ENCODE data around the gene GARNL3. TPM values are rescaled to one million over a fixed set of nuclear protein-coding genes. Genes with fewer than 3 reads are reported as not detected.

The GARNL3 gene
- total and polyA plus RNA-seq, 8 donors, result 0.76 to 35.8 (median 7.5) TPM

DNA sequence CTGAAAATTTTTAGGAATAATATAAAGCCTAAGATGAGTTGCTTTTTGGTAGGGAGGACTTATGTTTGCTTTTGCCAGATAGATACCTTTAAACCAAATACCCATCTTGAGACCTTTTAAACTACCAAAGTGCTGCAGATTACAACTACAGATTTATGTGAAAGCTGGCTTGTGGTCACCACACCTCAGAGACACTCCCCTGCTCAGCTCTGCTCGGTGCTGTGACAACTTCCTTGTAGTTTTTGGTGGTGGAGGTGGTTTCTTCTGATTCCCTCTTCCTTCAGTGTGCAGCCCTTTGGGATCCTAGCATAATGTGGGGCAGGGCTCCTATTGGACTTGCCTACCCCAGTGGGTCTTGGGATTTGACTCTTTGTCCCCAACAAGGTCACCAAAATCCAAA is 29.2 kb downstream of the GARNL3 start:
- Histone ChIP-seq H3K4me1 (peaks cover 0 to 8% (median 0%) of the 10 kb centered on the region in 4 donors), H3K27me3 (no peaks in the 10 kb centered on the region), H3K9me3 (no peaks in the 10 kb centered on the region), H3K36me3 (peaks cover 0 to 5% (median 0%) of the 10 kb centered on the region in 4 donors), H3K27ac (no peak overlapping the region), H3K4me3 (no peak overlapping the region)
- no peak for DNase-seq
- intact Hi-C loops (cut with DNase I; ENCODE audit: low total_unique reads), result no loop called here
- TF ChIP-seq POLR2A (IDR thresholded peaks at IDR 0.05), result no peak
- TF ChIP-seq, protein P1, sequence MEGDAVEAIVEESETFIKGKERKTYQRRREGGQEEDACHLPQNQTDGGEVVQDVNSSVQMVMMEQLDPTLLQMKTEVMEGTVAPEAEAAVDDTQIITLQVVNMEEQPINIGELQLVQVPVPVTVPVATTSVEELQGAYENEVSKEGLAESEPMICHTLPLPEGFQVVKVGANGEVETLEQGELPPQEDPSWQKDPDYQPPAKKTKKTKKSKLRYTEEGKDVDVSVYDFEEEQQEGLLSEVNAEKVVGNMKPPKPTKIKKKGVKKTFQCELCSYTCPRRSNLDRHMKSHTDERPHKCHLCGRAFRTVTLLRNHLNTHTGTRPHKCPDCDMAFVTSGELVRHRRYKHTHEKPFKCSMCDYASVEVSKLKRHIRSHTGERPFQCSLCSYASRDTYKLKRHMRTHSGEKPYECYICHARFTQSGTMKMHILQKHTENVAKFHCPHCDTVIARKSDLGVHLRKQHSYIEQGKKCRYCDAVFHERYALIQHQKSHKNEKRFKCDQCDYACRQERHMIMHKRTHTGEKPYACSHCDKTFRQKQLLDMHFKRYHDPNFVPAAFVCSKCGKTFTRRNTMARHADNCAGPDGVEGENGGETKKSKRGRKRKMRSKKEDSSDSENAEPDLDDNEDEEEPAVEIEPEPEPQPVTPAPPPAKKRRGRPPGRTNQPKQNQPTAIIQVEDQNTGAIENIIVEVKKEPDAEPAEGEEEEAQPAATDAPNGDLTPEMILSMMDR (IDR thresholded peaks at IDR 0.05), result no peak
- TF ChIP-seq POLR2AphosphoS5 (IDR thresholded peaks at IDR 0.05), result no peak
- TF ChIP-seq EP300 (IDR thresholded peaks at IDR 0.05), result no peak
- WGBS, 5 donors, result 15 to 40% (median 25%) methylated on average over 1 of the region's 1 CpG

DNA sequence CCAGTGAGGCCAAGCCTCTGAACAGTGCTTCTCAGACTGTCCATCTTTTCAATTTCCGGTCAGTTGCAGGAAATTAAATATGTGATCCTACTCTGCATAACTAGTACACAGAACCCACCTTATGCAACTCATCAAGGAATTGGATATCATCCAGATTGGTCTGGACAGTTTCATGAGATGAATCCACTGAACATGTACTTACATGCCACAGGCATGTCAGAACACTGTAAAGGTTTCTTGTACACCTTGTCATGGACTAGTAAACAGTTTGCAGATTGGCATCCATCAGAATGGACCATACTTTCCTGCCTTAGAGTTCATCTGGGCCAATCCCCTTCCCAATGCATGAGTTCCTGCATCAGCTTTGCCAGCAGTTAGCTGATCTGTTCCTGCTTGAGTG is 30.4 kb downstream of the GARNL3 start:
- H3K27me3 ChIP-seq, result no peaks in the 10 kb centered on the region
- 76 to 96% (median 90%) methylated on average over 1 of the region's 1 CpG for WGBS, 5 donors
- H3K36me3 ChIP-seq, result peaks cover 0 to 5% (median 0%) of the 10 kb centered on the region in 4 donors
- TF ChIP-seq EP300 (IDR thresholded peaks at IDR 0.05) (no peak), POLR2A (IDR thresholded peaks at IDR 0.05) (no peak), POLR2AphosphoS5 (IDR thresholded peaks at IDR 0.05) (no peak)
- TF ChIP-seq, protein P1 (IDR thresholded peaks at IDR 0.05), result no peak
- no peak overlapping the region for H3K27ac ChIP-seq
- DNase-seq, result no peak
- intact Hi-C loops (cut with DNase I; ENCODE audit: low total_unique reads), result no loop called here
- H3K4me3 ChIP-seq, result no peak overlapping the region
- H3K4me1 ChIP-seq, result peaks cover 0 to 8% (median 0%) of the 10 kb centered on the region in 4 donors
- no peaks in the 10 kb centered on the region for H3K9me3 ChIP-seq

DNA sequence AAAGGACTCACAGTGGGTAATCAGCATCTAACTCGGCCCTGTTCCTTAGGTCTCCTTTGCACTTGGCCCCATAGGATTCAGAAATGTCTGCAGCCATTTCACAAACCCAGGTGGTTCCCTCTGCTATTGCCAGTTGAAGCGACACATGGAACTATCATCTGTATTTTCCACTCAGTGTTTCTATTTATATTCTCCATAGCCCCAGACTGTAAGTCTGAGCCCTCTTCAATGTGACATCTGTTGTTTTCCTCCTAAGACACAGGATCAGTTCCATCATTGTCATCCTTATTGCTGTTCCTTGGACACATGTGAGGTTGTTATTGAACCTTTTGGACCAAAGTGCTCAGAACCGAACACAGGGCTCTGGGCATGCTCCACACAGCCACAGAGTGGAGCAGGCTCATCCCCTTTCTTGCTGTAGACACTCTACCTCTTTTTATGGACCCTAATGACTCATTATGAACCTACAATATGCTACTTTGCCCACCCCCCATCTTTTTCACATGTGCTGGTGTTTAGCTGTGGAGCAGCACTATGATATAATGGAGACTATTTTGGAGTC is 36.4 kb downstream of the GARNL3 start:
- no peak for DNase-seq
- no peaks in the 10 kb centered on the region for H3K27me3 ChIP-seq
- no peaks in the 10 kb centered on the region for H3K9me3 ChIP-seq
- no peak overlapping the region for H3K4me3 ChIP-seq
- H3K36me3 ChIP-seq, result no peaks in the 10 kb centered on the region
- peaks cover 0 to 6% (median 1%) of the 10 kb centered on the region in 4 donors for H3K4me1 ChIP-seq
- intact Hi-C loops (cut with DNase I; ENCODE audit: low total_unique reads), result no loop called here
- TF ChIP-seq EP300 (IDR thresholded peaks at IDR 0.05) (no peak), POLR2AphosphoS5 (IDR thresholded peaks at IDR 0.05) (no peak), POLR2A (IDR thresholded peaks at IDR 0.05) (no peak)
- TF ChIP-seq, protein P1 (IDR thresholded peaks at IDR 0.05), result no peak
- no peak overlapping the region for H3K27ac ChIP-seq
- WGBS, 5 donors, result 84 to 88% (median 86%) methylated on average over 3 of the region's 3 CpGs

DNA sequence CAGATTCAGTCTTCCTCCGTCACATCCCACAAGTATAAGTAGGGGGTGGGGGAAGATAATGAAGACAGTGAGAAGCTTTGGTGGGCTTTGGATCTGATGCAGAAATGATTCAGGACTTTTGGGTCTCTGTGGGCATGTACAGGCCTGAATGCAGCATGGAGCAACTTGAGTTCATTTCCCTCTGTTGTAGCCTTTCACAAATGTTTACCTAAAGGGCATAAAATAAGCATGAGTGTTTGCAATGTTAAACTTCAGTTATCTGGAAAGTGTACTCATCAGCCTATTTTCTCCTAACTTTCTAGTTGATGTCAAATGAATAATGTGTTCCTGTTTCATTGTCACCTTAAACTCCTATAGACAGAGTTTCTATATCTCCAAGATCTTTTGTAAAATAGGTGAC is 39.3 kb downstream of the GARNL3 start:
- TF ChIP-seq POLR2A (IDR thresholded peaks at IDR 0.05) (no peak), EP300 (IDR thresholded peaks at IDR 0.05) (no peak), POLR2AphosphoS5 (IDR thresholded peaks at IDR 0.05) (no peak)
- TF ChIP-seq, protein P1 (IDR thresholded peaks at IDR 0.05), result no peak
- Histone ChIP-seq H3K36me3 (no peaks in the 10 kb centered on the region), H3K27me3 (no peaks in the 10 kb centered on the region), H3K9me3 (no peaks in the 10 kb centered on the region), H3K4me1 (peaks cover 0 to 15% (median 7%) of the 10 kb centered on the region in 4 donors), H3K27ac (no peak overlapping the region), H3K4me3 (no peak overlapping the region)
- WGBS, 5 donors, result 70 to 84% (median 83%) methylated on average over 1 of the region's 1 CpG
- intact Hi-C loops (cut with DNase I; ENCODE audit: low total_unique reads), result no loop called here
- DNase-seq, result no peak
